PC-9 (cell line): ENCODE results near the gene CPED1. TPM values are rescaled to one million over a fixed set of nuclear protein-coding genes. Genes with fewer than 3 reads are reported as not detected.

Source experiments
- BruUV-seq: library from RNA; stranded (reverse); fragments of 400-500 nt; replicated peaks from 2 replicates; lab custom pipeline; 2021; lab: Mats Ljungman, UMichigan
- CTCF ChIA-PET: fragments of 300-600 bp; sonication (Branson Sonifier 250); formaldehyde crosslinking; loops from one replicate; lab custom pipeline; 2022; ENCODE audit warnings: antibody characterized with exemption; lab: Charles Lee
- POLR2A ChIA-PET: fragments of 300-600 bp; sonication (Branson Sonifier 250); formaldehyde crosslinking; loops from one replicate; lab custom pipeline; 2022; ENCODE audit warnings: antibody characterized with exemption; ENCODE audit not compliant: unreplicated experiment; lab: Charles Lee
- DNase-seq, 2 experiments: peaks; one replicate each; pipeline versions ENCODE4 v3.0.0 to v3.0.0-alpha.2; 2015 to 2022; ENCODE audit warnings: mixed read lengths in 1 of 2
- H2AFZ ChIP-seq: fragments of 200-600 bp; sonication (generic); 2 replicates; pipeline ENCODE4 v1.8.1; 2017; ENCODE audit warnings: antibody characterized with exemption
- H3F3A ChIP-seq: fragments of 200-600 bp; sonication (generic); 2 replicates; pipeline ENCODE4 v1.8.1; 2017; ENCODE audit warnings: antibody characterized with exemption, mild to moderate bottlenecking, low read depth; ENCODE audit not compliant: insufficient read depth
- H3K27ac ChIP-seq: fragments of 200-600 bp; sonication (generic); 2 replicates; pipeline ENCODE4 v1.6.1; 2016; ENCODE audit warnings: mixed run types
- H3K27me3 ChIP-seq: fragments of 200-600 bp; sonication (generic); 2 replicates; pipeline ENCODE4 v1.6.1; 2016; ENCODE audit warnings: low read depth, mixed run types; ENCODE audit not compliant: insufficient read depth
- H3K36me3 ChIP-seq: fragments of 200-600 bp; sonication (generic); 2 replicates; pipeline ENCODE4 v1.6.1; 2016; ENCODE audit warnings: low read depth, mixed run types
- H3K4me1 ChIP-seq: fragments of 200-600 bp; sonication (generic); replicated peaks from 2 replicates; pipeline ENCODE4 v1.6.1; 2016; ENCODE audit warnings: mixed run types; ENCODE audit not compliant: insufficient read depth
- H3K4me2 ChIP-seq: fragments of 200-600 bp; sonication (generic); 2 replicates; pipeline ENCODE4 v1.6.1; 2017; ENCODE audit warnings: mixed run types
- H3K4me3 ChIP-seq: fragments of 200-600 bp; sonication (generic); 2 replicates; pipeline ENCODE4 v1.6.1; 2016; ENCODE audit warnings: mixed run types
- H3K79me2 ChIP-seq: fragments of 200-600 bp; sonication (generic); 2 replicates; pipeline ENCODE4 v1.6.1; 2017; ENCODE audit warnings: low read depth, mixed run types
- H3K9me2 ChIP-seq: fragments of 200-600 bp; sonication (generic); 2 replicates; pipeline ENCODE4 v1.8.1; 2017; ENCODE audit warnings: mild to moderate bottlenecking; ENCODE audit not compliant: insufficient read depth
- H3K9me3 ChIP-seq: fragments of 200-600 bp; sonication (generic); 2 replicates; pipeline ENCODE4 v1.8.1; 2016; ENCODE audit warnings: low read depth; ENCODE audit not compliant: insufficient read depth
- H4K20me1 ChIP-seq: fragments of 200-600 bp; sonication (generic); 2 replicates; pipeline ENCODE4 v1.8.1; 2017; ENCODE audit not compliant: insufficient read depth
- EZH2 ChIP-seq: fragments of 200-600 bp; sonication (generic); IDR thresholded peaks from 2 replicates; pipeline ENCODE4 v1.8.0; 2017; ENCODE audit warnings: antibody characterized with exemption, low read depth
- intact Hi-C: fragments of 100-400 bp; cut with micrococcal nuclease; formaldehyde crosslinking; loops from one replicate; pipeline ENCODE4 v1.10.0; 2022; ENCODE audit not compliant: unreplicated experiment
- total RNA-seq: library from RNA; stranded (reverse); gene quantifications from 2 replicates; pipeline ENCODE4 v1.2.3, GENCODE V29; 2021
- TF ChIP-seq, protein P1 (sequence below): fragments of 200-600 bp; sonication (generic); conservative IDR thresholded peaks from 2 replicates; pipeline ENCODE4 v1.6.1; 2017; ENCODE audit warnings: mixed run types, antibody characterized with exemption, mild to moderate bottlenecking, moderate library complexity

The CPED1 gene
- total RNA-seq, 1 experiment from 2014 or later = 2.4 TPM

DNA sequence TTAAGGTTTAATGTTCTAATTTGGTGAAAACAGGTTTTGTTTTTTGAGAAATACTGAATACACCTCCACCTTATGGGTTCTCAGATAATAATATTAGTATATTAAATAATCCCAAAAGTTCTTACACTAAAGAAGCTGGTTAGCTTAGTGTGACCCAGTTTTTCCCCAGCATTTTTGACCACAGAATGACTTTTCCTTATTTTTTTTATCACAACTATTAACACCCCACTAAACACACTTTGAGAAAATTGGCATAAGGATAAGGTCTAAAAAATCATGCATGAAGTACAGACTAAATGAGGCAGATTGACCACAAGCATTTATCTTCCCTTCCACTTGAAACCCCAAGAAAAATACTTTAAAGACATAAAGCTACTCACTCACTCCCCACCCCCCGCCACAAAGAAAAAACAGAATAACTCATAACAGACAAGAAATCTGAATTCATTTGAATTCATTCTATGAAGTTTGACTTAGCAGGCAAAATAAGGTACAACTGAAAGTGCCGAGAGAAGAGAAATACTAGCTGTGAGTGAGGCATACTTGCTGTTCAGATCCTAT, 290.6 kb downstream of the CPED1 start:
- H3K9me3 ChIP-seq = 0 out of 2 replicates have a peak, but pooled peaks cover 2% of the 10 kb centered on the region
- no peaks in the 10 kb centered on the region for H3K9me2 ChIP-seq
- ChIA-PET POLR2A (no interaction called here), CTCF (no interaction called here)
- TF ChIP-seq, protein P1, sequence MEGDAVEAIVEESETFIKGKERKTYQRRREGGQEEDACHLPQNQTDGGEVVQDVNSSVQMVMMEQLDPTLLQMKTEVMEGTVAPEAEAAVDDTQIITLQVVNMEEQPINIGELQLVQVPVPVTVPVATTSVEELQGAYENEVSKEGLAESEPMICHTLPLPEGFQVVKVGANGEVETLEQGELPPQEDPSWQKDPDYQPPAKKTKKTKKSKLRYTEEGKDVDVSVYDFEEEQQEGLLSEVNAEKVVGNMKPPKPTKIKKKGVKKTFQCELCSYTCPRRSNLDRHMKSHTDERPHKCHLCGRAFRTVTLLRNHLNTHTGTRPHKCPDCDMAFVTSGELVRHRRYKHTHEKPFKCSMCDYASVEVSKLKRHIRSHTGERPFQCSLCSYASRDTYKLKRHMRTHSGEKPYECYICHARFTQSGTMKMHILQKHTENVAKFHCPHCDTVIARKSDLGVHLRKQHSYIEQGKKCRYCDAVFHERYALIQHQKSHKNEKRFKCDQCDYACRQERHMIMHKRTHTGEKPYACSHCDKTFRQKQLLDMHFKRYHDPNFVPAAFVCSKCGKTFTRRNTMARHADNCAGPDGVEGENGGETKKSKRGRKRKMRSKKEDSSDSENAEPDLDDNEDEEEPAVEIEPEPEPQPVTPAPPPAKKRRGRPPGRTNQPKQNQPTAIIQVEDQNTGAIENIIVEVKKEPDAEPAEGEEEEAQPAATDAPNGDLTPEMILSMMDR = no peak
- TF ChIP-seq EZH2 = no peak
- intact Hi-C loops = no loop called here
- H3K36me3 ChIP-seq = no peaks in the 10 kb centered on the region
- no peaks in the 10 kb centered on the region for H4K20me1 ChIP-seq
- no peak for DNase-seq
- no peaks in the 10 kb centered on the region for H3K4me1 ChIP-seq
- no peak overlapping the region for H3K4me2 ChIP-seq
- no peak overlapping the region for H3K27ac ChIP-seq
- H3F3A ChIP-seq = no peaks in the 10 kb centered on the region
- no peak overlapping the region for H3K4me3 ChIP-seq
- no TSS peak for BruUV-seq
- H2AFZ ChIP-seq = no peak overlapping the region
- no peaks in the 10 kb centered on the region for H3K79me2 ChIP-seq
- no peaks in the 10 kb centered on the region for H3K27me3 ChIP-seq

DNA sequence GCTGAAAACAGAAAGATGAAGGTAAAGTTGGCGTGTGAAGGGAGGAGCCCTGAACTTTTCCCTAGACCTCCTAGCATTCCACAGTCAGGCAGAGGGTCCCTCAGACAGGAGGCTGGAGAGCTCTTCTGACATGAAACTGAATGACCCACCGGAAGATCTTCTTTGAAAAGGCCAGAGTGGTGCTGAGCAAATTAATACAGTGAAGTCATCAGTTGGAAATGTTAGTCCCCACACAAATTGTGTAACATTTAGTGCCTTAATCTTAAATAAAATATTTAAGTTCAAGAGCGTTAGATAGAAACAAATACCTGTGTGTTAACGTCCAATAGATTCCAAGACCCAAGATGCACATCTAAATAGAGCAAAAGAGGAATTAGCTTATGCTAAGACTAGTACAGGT, 291.3 kb downstream of the CPED1 start:
- POLR2A ChIA-PET = no interaction called here
- DNase-seq = no peak

DNA sequence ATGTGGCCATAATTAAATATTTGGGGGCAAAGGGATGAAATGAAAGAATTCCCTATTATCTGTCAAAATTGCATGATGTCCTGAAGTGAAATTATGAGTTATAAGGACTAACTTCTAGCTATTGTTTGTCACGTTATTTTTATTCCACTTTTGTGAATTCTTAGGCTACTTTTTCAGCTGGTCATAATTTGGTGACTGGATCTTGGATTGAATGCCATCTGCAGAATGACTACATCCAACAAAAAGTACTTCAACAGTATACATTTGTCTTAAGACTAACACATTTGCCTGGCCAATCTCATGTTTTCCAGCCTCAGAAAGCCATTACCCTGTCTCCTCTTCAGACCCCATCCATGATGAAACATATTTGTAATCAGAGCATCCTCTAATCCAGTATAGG, 292.1 kb downstream of the CPED1 start:
- Histone ChIP-seq H2AFZ (no peak overlapping the region), H3K27ac (no peak overlapping the region), H3F3A (no peaks in the 10 kb centered on the region), H3K27me3 (no peaks in the 10 kb centered on the region), H4K20me1 (no peaks in the 10 kb centered on the region), H3K4me1 (no peaks in the 10 kb centered on the region), H3K4me3 (no peak overlapping the region), H3K9me2 (no peaks in the 10 kb centered on the region), H3K36me3 (no peaks in the 10 kb centered on the region), H3K4me2 (no peak overlapping the region), H3K9me3 (0 out of 2 replicates have a peak, but pooled peaks cover 2% of the 10 kb centered on the region), H3K79me2 (no peaks in the 10 kb centered on the region)
- no peak for TF ChIP-seq EZH2
- TF ChIP-seq, protein P1 = no peak
- CTCF ChIA-PET = no interaction called here
- POLR2A ChIA-PET = no interaction called here
- no TSS peak for BruUV-seq
- intact Hi-C loops = no loop called here
- DNase-seq = no peak

More for the DNA sequence above, 291.3 kb downstream of the CPED1 start:
- Histone ChIP-seq H3K27ac (no peak overlapping the region), H3K79me2 (no peaks in the 10 kb centered on the region), H3K4me2 (no peak overlapping the region), H3K9me3 (0 out of 2 replicates have a peak, but pooled peaks cover 2% of the 10 kb centered on the region), H3K4me1 (no peaks in the 10 kb centered on the region), H3K4me3 (no peak overlapping the region), H4K20me1 (no peaks in the 10 kb centered on the region), H3K27me3 (no peaks in the 10 kb centered on the region), H3F3A (no peaks in the 10 kb centered on the region), H3K36me3 (no peaks in the 10 kb centered on the region), H3K9me2 (no peaks in the 10 kb centered on the region), H2AFZ (no peak overlapping the region)
- CTCF ChIA-PET = no interaction called here
- no TSS peak for BruUV-seq
- TF ChIP-seq, protein P1 = no peak
- no peak for TF ChIP-seq EZH2
- intact Hi-C loops = no loop called here
